Activated CD4-positive, CD25-positive, alpha-beta regulatory T cell treated with anti-CD3 and anti-CD28 coated beads, Interleukin-2, amount 50 U/mL, for 72 hours (primary cell): Measurements from ENCODE around the gene JAZF1.

Source experiments
- DNase-seq: peaks from one replicate; pipeline ENCODE4 v3.0.0; 2021

The JAZF1 gene

GRCh38 chr7:28165261-28165660, 15.3 kb downstream of the JAZF1 start:
- no peak for DNase-seq

GRCh38 chr7:28163949-28164348, 16.6 kb downstream of the JAZF1 start:
- DNase-seq, result no peak

- no peak for DNase-seq
Observed at GRCh38 chr7:28161331-28161730, 19.3 kb downstream of the JAZF1 start.

GRCh38 chr7:28160551-28160991, 20.0 kb downstream of the JAZF1 start:
- no peak for DNase-seq

GRCh38 chr7:28157831-28158416, 22.7 kb downstream of the JAZF1 start:
- no peak for DNase-seq

GRCh38 chr7:28157076-28157745, 23.4 kb downstream of the JAZF1 start:
- DNase-seq, result no peak

GRCh38 chr7:28156401-28156800, 24.2 kb downstream of the JAZF1 start:
- no peak for DNase-seq

- DNase-seq, result no peak
Observed at GRCh38 chr7:28155964-28156363, 24.6 kb downstream of the JAZF1 start.

GRCh38 chr7:28155019-28155660, 25.5 kb downstream of the JAZF1 start:
- no peak for DNase-seq

- no peak for DNase-seq
Observed at GRCh38 chr7:28152594-28152993, 28.0 kb downstream of the JAZF1 start.

- no peak for DNase-seq
Observed at GRCh38 chr7:28151965-28152364, 28.6 kb downstream of the JAZF1 start.

- DNase-seq, result no peak
Observed at GRCh38 chr7:28149291-28150101, 31.1 kb downstream of the JAZF1 start.

GRCh38 chr7:28145931-28146330, 34.7 kb downstream of the JAZF1 start:
- no peak for DNase-seq

GRCh38 chr7:28145090-28145626, 35.4 kb downstream of the JAZF1 start:
- no peak for DNase-seq

- DNase-seq, result no peak
Observed at GRCh38 chr7:28144266-28144665, 36.3 kb downstream of the JAZF1 start.

- DNase-seq, result no peak
Observed at GRCh38 chr7:28142650-28143049, 37.9 kb downstream of the JAZF1 start.

GRCh38 chr7:28140979-28141378, 39.6 kb downstream of the JAZF1 start:
- no peak for DNase-seq

GRCh38 chr7:28138837-28139236, 41.8 kb downstream of the JAZF1 start:
- no peak for DNase-seq

- DNase-seq, result no peak
Observed at GRCh38 chr7:28137463-28137862, 43.1 kb downstream of the JAZF1 start.

- DNase-seq, result no peak
Observed at GRCh38 chr7:28136885-28137284, 43.7 kb downstream of the JAZF1 start.

GRCh38 chr7:28136420-28136819, 44.2 kb downstream of the JAZF1 start:
- DNase-seq, result no peak

GRCh38 chr7:28135760-28136159, 44.8 kb downstream of the JAZF1 start:
- no peak for DNase-seq

GRCh38 chr7:28135315-28135714, 45.3 kb downstream of the JAZF1 start:
- no peak for DNase-seq
